ENCODE data around the gene SEC22C. TPM values are rescaled to one million over a fixed set of nuclear protein-coding genes. Genes with fewer than 3 reads are reported as not detected.

The SEC22C gene
- polyA plus RNA-seq, 1 donor (not counting 4 experiments of a cell fraction or from before 2014, with no cell fraction given): 58.4 TPM

- Histone ChIP-seq H3K79me2 (ENCODE audit: control insufficient read depth, insufficient read depth, low read length) (peaks cover 92% of the 10 kb centered on the region), H3K27me3 (ENCODE audit: control insufficient read depth, extremely low read depth, insufficient read depth, low read length) (no peaks in the 10 kb centered on the region), H4K20me1 (ENCODE audit: control insufficient read depth, extremely low read depth, insufficient read depth, low read length) (peaks cover 4% of the 10 kb centered on the region), H2AFZ (ENCODE audit: control insufficient read depth, low read length) (no peak overlapping the region), H3K9me3 (ENCODE audit: control insufficient read depth, low read depth, low read length) (no peaks in the 10 kb centered on the region), H3K4me2 (ENCODE audit: control insufficient read depth, extremely low read depth, insufficient read depth, low read depth, low read length) (no peak overlapping the region), H3K27ac (ENCODE audit: control insufficient read depth, insufficient read depth, low read length) (no peak overlapping the region), H3K9ac (ENCODE audit: control insufficient read depth, extremely low read depth, insufficient read depth, low read length) (no peak overlapping the region), H3K36me3 (ENCODE audit: control insufficient read depth in 2 of 2, extremely low read depth in 1 of 2, insufficient read depth in 2 of 2, low read length in 2 of 2) (peaks cover 0 to 6% of the 10 kb centered on the region in 2 experiments), H3K4me1 (ENCODE audit: control insufficient read depth, extremely low read depth, insufficient read depth, low read length) (peaks cover 25% of the 10 kb centered on the region), H3K9me1 (ENCODE audit: control insufficient read depth, extremely low read depth, insufficient read depth, low read length) (no peaks in the 10 kb centered on the region), H3K4me3 (ENCODE audit: control insufficient read depth in 2 of 3, extremely low read depth in 1 of 3, insufficient read depth in 2 of 3, low read depth in 1 of 3, low read length in 3 of 3) (no peak overlapping the region)
- TF ChIP-seq EZH2 (IDR thresholded peaks at IDR 0.05; ENCODE audit: low read length): no peak
- TF ChIP-seq CTCF (optimal IDR thresholded peaks at IDR 0.05 in 1 of 3, IDR thresholded peaks at IDR 0.05 in 1 of 3, conservative IDR thresholded peaks at IDR 0.05 in 1 of 3; ENCODE audit: extremely low read depth in 1 of 3, insufficient read depth in 2 of 3, low read length in 3 of 3): no peak
- FAIRE-seq (no peak), DNase-seq (ENCODE audit: low read depth, low spot score) (no peak)
- dilution Hi-C loops (cut with MboI; ENCODE audit: extremely low pct_ligation_motif_present, low sequenced_read_pairs): no loop called here
Measured at GRCh38 chr3:42605546-42606173, 23.9 kb upstream of the SEC22C start.

- dilution Hi-C loops (cut with MboI; ENCODE audit: extremely low pct_ligation_motif_present, low sequenced_read_pairs): no loop called here
- Histone ChIP-seq H4K20me1 (ENCODE audit: control insufficient read depth, extremely low read depth, insufficient read depth, low read length) (peaks cover 4% of the 10 kb centered on the region), H3K4me3 (ENCODE audit: control insufficient read depth in 2 of 3, extremely low read depth in 1 of 3, insufficient read depth in 2 of 3, low read depth in 1 of 3, low read length in 3 of 3) (no peak overlapping the region), H3K79me2 (ENCODE audit: control insufficient read depth, insufficient read depth, low read length) (peaks cover 69% of the 10 kb centered on the region), H3K9me3 (ENCODE audit: control insufficient read depth, low read depth, low read length) (no peaks in the 10 kb centered on the region), H2AFZ (ENCODE audit: control insufficient read depth, low read length) (no peak overlapping the region), H3K9me1 (ENCODE audit: control insufficient read depth, extremely low read depth, insufficient read depth, low read length) (no peaks in the 10 kb centered on the region), H3K4me1 (ENCODE audit: control insufficient read depth, extremely low read depth, insufficient read depth, low read length) (peaks cover 25% of the 10 kb centered on the region), H3K4me2 (ENCODE audit: control insufficient read depth, extremely low read depth, insufficient read depth, low read depth, low read length) (no peak overlapping the region), H3K36me3 (ENCODE audit: control insufficient read depth in 2 of 2, extremely low read depth in 1 of 2, insufficient read depth in 2 of 2, low read length in 2 of 2) (peaks cover 0 to 6% of the 10 kb centered on the region in 2 experiments), H3K27ac (ENCODE audit: control insufficient read depth, insufficient read depth, low read length) (no peak overlapping the region), H3K27me3 (ENCODE audit: control insufficient read depth, extremely low read depth, insufficient read depth, low read length) (no peaks in the 10 kb centered on the region), H3K9ac (ENCODE audit: control insufficient read depth, extremely low read depth, insufficient read depth, low read length) (no peak overlapping the region)
- TF ChIP-seq EZH2 (IDR thresholded peaks at IDR 0.05; ENCODE audit: low read length) (no peak), CTCF (optimal IDR thresholded peaks at IDR 0.05 in 1 of 3, IDR thresholded peaks at IDR 0.05 in 1 of 3, conservative IDR thresholded peaks at IDR 0.05 in 1 of 3; ENCODE audit: extremely low read depth in 1 of 3, insufficient read depth in 2 of 3, low read length in 3 of 3) (no peak)
- FAIRE-seq: no peak
- DNase-seq (ENCODE audit: low read depth, low spot score): no peak
Measured at GRCh38 chr3:42602961-42603360, 21.2 kb upstream of the SEC22C start.

Data from keratinocyte (primary cell).